ENCODE results near the gene SCAPER.
"Not testable (repeated sequence)": the region's sequence is repeated elsewhere in the genome, so short reads cannot be mapped to it uniquely, and the experiment has no call there.

SCAPER gene

DNA sequence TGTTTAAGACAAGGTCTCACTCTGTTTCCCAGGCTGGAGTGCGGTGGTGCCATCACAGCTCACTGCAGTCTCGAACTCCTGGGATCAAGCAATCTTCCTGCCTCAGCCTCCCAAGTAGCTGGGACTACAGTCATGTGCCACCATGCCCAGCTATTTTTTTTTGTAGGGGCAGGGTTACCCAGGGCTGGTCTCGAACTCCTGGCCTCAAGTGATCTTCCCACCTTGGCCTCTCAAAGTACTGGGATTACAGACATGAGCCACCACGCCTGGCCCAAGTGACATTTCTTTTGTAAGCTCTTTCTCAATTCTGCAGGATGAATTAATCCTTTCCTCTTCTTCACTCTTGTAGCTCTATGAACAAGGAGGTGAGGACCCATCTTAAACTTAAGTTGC is 592.0 kb downstream of the SCAPER start:
- DNase-seq (ENCODE audit: low spot score) = not testable (repeated sequence)

- DNase-seq (ENCODE audit: low spot score) = no peak
Measured at GRCh38 chr15:76312540-76313174, 592.5 kb downstream of the SCAPER start.

GRCh38 chr15:76311100-76311953 is 593.8 kb downstream of the SCAPER start, which contains the start of gene ETFA:
Gene ETFA (minus strand): TSS chr15:76311469. CDS start chr15:76311388, 81 bp downstream.
- peak; percentile 93 for DNase-seq (ENCODE audit: low spot score)

DNA sequence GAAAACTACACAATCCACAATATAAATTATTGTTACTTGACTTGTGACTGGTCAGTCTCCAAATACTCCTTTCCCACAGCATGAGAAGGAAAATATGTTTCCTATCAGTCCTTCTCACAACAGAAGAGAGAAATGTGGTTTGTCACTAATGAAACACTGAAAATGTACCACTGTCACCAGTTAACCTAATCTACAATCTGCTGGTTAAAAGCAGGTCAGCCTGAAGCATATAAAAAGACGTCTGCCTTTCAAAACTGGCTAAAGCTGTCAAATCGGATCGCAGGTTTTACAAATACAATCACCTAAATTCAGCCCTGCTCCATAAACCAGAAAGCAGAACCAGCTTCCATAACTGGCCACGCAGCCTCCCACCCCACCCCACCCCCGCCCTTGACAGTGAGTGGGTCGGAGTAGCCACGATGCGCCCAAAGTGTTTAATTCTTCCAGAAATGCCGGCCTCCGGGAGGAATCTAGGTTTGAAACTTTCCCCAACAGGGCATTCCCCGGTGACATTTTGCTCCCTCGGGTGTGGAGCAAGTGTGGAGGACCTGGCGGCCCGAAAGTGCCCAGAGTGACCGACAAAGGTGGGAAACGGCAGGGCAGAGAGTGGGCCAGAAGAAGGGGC is 594.6 kb downstream of the SCAPER start:
- no peak for DNase-seq (ENCODE audit: low spot score)

- no peak for DNase-seq (ENCODE audit: low spot score)
Measured at GRCh38 chr15:76309601-76310330, 595.4 kb downstream of the SCAPER start.

GRCh38 chr15:76303909-76304308 is 601.2 kb downstream of the SCAPER start:
- DNase-seq (ENCODE audit: low spot score) = no peak

GRCh38 chr15:76299786-76300185 is 605.4 kb downstream of the SCAPER start:
- DNase-seq (ENCODE audit: low spot score) = no peak

- DNase-seq (ENCODE audit: low spot score) = no peak
Measured at GRCh38 chr15:76298986-76299385, 606.2 kb downstream of the SCAPER start.

GRCh38 chr15:76297951-76298350 is 607.2 kb downstream of the SCAPER start:
- DNase-seq (ENCODE audit: low spot score) = not testable (repeated sequence)

Measured in Ammon's horn (tissue), 1 donor.